GM20431 (cell line): ENCODE measurements around the gene ABCB1.

Source experiments
- in situ Hi-C: fragments of 300-500 bp; cut with MseI, MboI; formaldehyde crosslinking; loops from one replicate; pipeline ENCODE4 v1.15.0; 2020; ENCODE audit warnings: low sequenced_read_pairs; ENCODE audit not compliant: unreplicated experiment

ABCB1 gene

GRCh38 chr7:87518735-87519134, 81.9 kb downstream of the ABCB1 start:
- in situ Hi-C loops: loop anchor here (25.0 kb wide), 1 partner anchor 94 kb away; the partner anchor contains the start of gene ABCB1

DNA sequence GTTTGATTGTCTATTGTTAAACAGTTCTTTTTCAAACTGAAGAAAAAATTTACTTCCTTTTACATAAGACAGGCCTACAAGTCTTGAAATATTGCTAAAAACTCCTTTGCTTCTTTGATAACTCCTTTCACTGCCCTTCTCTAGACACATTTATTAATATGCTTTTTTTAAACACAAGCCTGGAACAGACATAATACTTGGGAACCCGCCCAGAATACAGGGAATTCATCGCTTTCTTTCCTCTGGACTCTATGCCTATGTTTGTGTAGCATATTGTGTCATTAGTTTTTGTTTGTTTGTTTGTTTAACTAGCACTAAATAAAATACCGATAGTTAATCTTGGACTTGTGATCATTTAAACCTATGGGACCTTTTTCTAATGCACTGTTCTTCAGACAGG, 82.8 kb downstream of the ABCB1 start:
- in situ Hi-C loops: loop anchor here (25.0 kb wide), 1 partner anchor 94 kb away; the partner anchor contains the start of gene ABCB1

DNA sequence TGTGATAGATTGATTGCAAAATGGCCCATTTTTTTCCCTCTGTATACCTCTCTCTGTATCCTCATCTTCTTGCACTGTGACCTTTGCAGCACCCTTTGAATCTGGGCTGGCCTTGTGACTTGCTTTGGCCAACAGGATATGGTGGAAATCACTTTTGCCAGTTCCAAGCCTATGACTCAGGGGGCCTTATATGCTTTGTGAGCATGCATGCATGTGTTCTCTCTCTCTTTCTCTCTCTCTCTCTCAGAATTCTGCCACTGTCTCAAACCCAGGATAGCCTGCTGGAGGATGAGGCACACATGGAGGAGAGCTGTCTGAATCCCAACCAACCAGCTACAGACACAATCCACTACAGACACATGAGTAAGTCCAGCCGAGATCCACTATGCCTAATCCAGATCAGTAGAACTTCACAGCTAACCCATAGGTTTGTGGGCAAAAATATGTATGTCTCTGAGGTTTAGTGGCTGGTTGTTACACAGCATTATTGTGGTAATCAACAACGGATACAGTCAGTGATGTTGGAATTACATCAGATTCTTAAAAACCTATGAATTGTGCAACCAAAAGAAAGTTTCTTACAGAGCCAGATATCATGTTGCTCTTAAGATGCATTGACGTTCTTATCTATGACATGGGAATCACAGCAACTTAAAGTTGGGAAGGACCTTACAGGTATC, 83.4 kb downstream of the ABCB1 start:
- in situ Hi-C loops: loop anchor here (25.0 kb wide), 1 partner anchor 95 kb away; the partner anchor contains the start of gene ABCB1

DNA sequence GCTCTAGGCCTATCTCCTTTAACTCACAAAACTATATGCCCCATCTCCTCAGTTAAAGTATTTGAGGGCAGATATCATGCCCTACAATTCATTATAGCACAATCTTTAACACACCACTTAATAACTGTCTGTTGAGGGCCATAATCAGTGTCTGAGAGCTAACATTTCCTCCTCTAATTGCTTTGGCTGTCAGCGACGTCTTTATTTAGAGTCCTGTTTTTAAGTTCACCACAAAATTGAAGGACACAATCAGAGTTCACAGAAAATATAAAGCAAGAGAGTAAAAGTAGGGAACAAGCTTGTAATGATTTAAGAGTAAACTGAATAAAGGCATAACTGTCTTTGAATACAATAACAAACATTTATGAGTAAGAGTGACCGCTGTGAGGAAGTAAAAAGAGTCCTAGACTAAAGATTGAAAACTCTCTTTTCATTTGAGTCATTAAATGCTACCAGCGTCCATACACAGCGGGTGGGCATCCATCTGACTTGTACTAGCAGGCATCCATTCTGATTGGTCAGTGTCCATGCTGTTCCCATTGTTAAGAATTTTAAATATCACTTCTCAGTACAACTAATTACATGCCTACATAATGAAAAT, 86.8 kb downstream of the ABCB1 start:
- in situ Hi-C loops: loop anchor here (25.0 kb wide), 1 partner anchor 98 kb away; the partner anchor contains the start of gene ABCB1

DNA sequence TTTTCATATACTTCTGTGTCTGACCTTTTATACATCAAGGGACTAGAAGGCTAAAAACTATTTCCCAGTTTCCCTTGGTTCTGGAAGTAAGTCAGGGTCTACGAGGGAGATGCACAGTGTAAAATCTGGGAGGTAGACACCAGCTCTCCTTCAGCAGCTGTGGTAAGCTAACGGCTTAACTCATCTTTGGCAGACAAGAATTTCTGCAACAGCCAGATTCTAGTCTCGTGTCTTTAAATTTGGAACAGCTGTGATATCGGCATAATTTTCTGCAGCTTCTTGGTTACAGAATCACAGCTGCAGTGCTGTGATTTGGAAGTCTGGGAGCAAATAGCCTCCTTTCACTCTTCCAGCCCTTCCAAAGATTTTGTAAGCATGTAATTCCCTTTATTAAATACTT, 87.8 kb downstream of the ABCB1 start:
- in situ Hi-C loops: loop anchor here (25.0 kb wide), 1 partner anchor 99 kb away; the partner anchor contains the start of gene ABCB1

- in situ Hi-C loops: loop anchor here (25.0 kb wide), 1 partner anchor 101 kb away; the partner anchor contains the start of gene ABCB1
These were observed 89.2 kb downstream of the ABCB1 start for GRCh38 chr7:87511510-87511909.

- in situ Hi-C loops: loop anchor here (25.0 kb wide), 1 partner anchor 102 kb away; the partner anchor contains the start of gene ABCB1
These were observed 90.2 kb downstream of the ABCB1 start for GRCh38 chr7:87510411-87510875.

DNA sequence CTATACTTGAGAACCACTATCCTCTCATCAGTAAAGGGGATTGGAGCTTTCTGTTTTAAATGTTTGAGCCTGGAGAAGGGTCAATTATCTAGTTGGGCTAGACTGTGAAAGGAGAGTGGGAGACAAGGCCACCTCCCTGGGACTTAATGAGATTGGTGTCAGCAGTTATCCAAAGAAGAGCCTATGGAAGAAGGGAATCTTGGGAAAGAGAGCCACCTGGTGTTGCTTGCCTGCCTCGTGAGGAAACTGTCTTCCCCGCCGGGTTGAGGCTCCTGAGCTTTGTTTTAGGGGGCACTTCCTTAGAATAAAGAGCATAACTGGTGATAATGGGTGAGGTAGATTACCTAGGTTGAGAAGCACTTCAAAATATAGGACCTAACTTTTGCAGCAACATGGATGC, 93.2 kb downstream of the ABCB1 start:
- in situ Hi-C loops: loop anchor here (25.0 kb wide), 1 partner anchor 105 kb away; the partner anchor contains the start of gene ABCB1

DNA sequence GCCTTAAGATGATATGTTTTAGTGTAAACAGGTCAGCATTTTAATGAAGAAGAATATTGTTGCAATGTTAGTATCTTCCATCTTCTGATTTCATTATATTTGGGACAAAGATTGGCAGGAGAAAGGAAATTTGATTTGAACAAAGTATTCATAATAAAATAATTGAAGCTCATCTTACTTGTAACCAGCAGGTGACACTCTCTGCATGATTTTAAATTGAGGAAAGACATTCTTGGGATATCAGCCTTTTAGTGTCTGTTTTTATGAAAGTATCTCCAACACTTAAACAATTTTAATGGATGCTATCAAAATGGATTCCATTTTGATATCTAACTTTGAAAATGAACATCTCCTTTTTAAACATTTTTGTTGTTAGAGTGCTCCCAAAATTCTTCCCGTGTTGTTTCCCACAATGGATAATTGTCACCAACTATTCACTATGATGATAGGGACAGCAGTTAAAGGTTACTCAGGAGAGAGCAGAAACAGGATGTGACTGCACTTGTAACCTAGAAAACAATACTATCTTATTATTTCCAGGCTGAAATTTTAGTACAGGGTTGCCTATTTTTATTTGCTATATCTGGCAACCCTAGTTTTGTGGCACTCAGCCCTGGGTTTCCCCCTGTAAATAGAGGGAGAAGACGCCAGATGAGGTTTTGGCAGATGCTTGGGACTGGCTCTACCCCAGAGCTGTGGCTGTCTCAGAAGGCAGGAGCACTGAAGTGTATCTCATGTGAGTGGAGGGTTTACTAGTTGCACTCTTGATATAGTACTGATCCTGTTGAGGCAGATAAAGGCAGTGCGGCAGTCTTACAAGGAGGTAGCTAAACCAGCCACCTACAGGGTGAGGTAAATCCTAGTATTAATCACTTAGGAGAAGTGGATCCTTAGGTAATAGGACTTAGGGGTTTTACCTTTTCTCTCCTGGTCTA, 94.2 kb downstream of the ABCB1 start:
- in situ Hi-C loops: loop anchor here (25.0 kb wide), 1 partner anchor 106 kb away; the partner anchor contains the start of gene ABCB1

- in situ Hi-C loops: loop anchor here (25.0 kb wide), 1 partner anchor 107 kb away; the partner anchor contains the start of gene ABCB1
These were observed 95.0 kb downstream of the ABCB1 start for GRCh38 chr7:87505557-87506245.

GRCh38 chr7:87505122-87505521, 95.6 kb downstream of the ABCB1 start:
- in situ Hi-C loops: loop anchor here (25.0 kb wide), 1 partner anchor 107 kb away; the partner anchor contains the start of gene ABCB1

DNA sequence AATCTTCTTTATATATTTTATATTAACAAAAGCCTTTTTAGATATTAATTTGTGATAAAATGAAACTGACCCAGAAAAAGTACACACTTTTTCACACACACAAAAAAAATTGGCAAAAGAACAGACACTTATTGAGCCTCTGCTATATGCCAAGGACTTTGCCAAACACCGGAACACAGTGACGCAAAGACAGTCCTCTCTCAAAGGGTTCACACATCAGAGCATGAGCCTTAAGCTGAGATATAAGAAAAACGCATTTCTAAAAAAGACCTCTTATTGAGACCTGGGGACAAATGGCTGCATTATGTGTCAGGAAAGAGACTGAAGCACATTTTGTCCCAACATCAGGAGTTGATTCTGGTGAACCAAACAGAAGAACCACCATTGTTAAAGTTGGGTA, 101.2 kb downstream of the ABCB1 start:
- in situ Hi-C loops: no loop called here

DNA sequence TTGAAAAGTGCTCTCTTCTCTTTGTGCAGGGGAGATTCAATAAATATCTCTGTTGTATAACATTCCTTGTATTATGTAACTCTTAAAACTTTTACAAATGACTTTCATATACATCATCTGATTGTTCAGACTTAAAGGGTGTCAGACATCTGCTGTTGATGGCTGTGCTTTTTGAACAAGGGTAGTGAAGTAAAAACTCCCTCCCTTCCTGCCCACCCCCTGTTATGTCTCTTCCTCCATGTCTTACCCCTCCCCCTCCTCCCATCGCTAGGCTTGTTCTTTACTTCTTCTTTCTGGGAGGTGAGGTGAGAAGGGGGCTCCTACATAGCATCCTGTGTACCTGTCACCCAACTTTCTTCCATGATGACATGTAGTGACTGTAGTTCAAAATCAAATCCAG, 101.8 kb downstream of the ABCB1 start:
- in situ Hi-C loops: no loop called here

DNA sequence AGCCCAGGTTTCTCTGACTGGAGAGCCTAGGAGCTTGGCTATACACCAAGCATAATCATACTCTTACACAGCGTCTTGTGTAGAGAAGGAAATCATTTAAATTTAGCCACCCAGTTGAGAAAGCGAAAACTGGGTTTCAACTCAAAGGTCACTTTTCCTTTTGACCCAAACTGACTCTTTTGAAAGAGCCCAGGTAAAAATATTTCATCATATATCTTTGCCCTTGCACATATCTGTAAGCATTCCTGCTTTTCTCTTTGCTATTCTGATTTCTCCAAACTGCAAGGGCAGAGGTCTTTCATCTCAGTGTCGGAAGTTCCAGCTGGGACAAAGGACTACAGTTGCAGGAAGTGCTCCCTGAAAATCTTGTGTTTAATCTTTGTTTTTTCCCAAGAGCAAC, 103.2 kb downstream of the ABCB1 start:
- in situ Hi-C loops: no loop called here

GRCh38 chr7:87495366-87495765, 105.3 kb downstream of the ABCB1 start:
- in situ Hi-C loops: no loop called here

DNA sequence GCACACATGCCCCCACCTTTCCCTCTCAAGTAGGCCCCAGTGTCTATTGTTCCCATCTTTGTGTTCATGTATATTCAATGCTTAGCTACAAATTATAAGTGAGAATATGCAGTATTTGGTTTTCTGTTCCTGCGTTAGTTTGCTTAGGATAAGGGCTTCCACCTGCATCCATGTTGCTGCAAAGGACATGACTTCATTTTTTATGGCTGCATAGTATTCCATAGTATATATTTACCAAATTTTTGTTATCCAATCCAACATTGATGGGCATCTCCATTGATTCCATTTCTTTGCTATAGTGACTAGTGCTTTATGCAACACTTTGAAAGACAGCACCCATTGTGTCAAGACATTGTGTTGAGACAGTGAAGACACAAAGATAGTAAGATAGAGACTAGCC, 106.2 kb downstream of the ABCB1 start:
- in situ Hi-C loops: no loop called here

GRCh38 chr7:87483131-87483530, 117.6 kb downstream of the ABCB1 start:
- in situ Hi-C loops: no loop called here

GRCh38 chr7:87482115-87482514, 118.6 kb downstream of the ABCB1 start:
- in situ Hi-C loops: no loop called here

- in situ Hi-C loops: no loop called here
These were observed 120.3 kb downstream of the ABCB1 start for GRCh38 chr7:87480386-87480785.
